Measurements from ENCODE around the gene KHK.

DNA sequence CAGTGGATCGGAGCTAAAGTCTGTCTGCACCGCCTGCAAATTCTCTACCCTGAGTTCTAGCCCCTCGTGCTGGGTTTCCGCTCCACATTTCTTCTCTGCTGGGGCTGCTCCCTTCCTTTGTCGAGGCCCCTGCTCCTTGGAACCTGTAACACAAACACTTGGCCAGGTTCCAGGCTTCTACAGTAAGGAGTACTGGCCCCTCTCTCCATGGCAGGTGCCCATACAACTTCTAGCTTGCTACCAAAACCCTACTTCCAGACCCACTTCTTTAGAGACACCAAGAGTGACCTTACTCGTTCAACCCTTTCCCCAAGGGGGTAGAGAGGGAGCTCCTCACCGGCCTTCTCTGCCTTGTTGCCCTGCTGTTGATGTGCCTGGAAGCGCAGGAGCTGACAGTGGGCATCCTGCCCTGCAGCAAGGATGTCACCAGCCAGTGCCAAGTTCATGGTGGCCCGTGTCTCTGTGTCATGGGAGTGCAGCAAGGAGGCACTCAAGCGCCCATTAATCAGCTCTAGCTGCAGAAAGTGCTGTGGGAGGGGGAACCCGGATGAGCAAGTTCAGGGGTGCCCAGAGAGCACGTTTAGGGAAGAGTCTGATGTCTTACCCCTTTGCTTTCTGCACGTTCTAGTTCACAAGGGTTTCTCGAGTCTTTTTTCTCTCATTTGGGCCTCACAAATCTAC is 46.8 kb downstream of the KHK start:
- TF ChIP-seq CTCF (IDR thresholded peaks at IDR 0.05; ENCODE audit: low read depth, low read length, poor library complexity, severe bottlenecking) (no peak), EZH2phosphoT487 (IDR thresholded peaks at IDR 0.05; ENCODE audit: borderline replicate concordance, low read length) (no peak)

All from DOHH2 (cell line).